ENCODE measurements around the gene ADCY2.

ADCY2 gene

GRCh38 chr5:7754490-7754889, 358.6 kb downstream of the ADCY2 start:
- DNase-seq (ENCODE audit: extremely low read depth, low read depth): no peak
- TF ChIP-seq CTCF (IDR thresholded peaks at IDR 0.05; ENCODE audit: low read depth, low read length, missing control alignments): no peak

DNA sequence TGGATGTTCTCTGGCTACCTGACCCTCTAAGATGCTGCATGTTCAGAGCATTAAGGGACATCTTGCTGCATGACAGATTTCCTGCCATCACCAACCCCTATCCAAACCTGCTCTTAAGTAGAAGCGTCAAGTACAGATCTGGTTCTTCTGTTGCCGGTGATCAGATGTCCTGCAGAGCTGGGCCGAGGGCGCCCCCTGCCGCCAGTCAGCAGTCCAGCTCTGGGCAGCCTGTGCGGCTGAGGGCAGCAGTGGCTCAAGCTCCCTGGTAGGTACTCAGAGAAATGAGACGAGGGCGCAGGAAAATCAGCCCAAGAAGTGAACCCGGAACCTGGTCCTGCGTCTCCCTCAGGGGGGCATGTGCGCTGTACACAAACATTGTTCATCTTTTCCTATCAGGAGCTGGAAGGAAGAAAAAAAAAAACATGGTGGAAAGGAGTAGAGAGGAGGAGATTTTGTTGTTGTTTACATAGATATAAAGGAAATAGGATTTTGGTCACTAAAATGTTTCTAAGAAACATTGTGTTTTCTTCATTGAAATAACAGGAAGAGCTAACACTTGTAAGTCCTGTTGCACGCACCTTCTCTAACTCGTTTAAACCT, 359.2 kb downstream of the ADCY2 start:
- H3K4me3 ChIP-seq (replicated peaks; ENCODE audit: low read depth, low read length): no peak overlapping the region
- peak; percentile 9 for DNase-seq (ENCODE audit: extremely low read depth, low read depth)
- TF ChIP-seq CTCF (IDR thresholded peaks at IDR 0.05; ENCODE audit: low read depth, low read length, missing control alignments): peak; percentile 91

More at GRCh38 chr5:7754490-7754889, 358.6 kb downstream of the ADCY2 start:
- no peak overlapping the region for H3K4me3 ChIP-seq (replicated peaks; ENCODE audit: low read depth, low read length)

- TF ChIP-seq CTCF (IDR thresholded peaks at IDR 0.05; ENCODE audit: low read depth, low read length, missing control alignments): no peak
- H3K4me3 ChIP-seq (replicated peaks; ENCODE audit: low read depth, low read length): no peak overlapping the region
- no peak for DNase-seq (ENCODE audit: extremely low read depth, low read depth)
Measured at GRCh38 chr5:7755958-7756357, 360.0 kb downstream of the ADCY2 start.

DNA sequence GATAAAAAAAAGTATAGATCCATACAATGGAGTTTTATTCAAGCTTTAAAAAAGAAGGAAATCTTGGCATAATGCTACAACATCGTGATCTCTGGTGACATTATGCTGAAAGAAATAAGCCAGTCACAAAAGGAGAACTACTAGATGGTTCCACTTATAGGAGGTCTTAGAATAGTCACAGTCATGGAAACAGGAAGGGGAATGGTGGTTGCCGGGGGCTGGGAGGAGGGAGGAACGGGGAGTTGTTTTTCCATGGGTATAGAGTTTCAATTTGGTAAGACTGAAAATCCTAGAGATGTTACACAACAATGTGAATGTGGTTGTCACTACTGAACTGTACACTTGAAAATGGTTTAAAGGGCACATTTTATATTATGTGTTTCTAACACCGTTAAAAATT, 360.5 kb downstream of the ADCY2 start:
- TF ChIP-seq CTCF (IDR thresholded peaks at IDR 0.05; ENCODE audit: low read depth, low read length, missing control alignments): no peak
- no peak overlapping the region for H3K4me3 ChIP-seq (replicated peaks; ENCODE audit: low read depth, low read length)
- no peak for DNase-seq (ENCODE audit: extremely low read depth, low read depth)

- H3K4me3 ChIP-seq (replicated peaks; ENCODE audit: low read depth, low read length): no peak overlapping the region
- TF ChIP-seq CTCF (IDR thresholded peaks at IDR 0.05; ENCODE audit: low read depth, low read length, missing control alignments): no peak
- DNase-seq (ENCODE audit: extremely low read depth, low read depth): peak; percentile 10
Measured at GRCh38 chr5:7759257-7759871, 363.4 kb downstream of the ADCY2 start.

- no peak for TF ChIP-seq CTCF (IDR thresholded peaks at IDR 0.05; ENCODE audit: low read depth, low read length, missing control alignments)
- no peak for DNase-seq (ENCODE audit: extremely low read depth, low read depth)
Measured at GRCh38 chr5:7759951-7760580, 364.1 kb downstream of the ADCY2 start.

More at GRCh38 chr5:7759951-7760580, 364.1 kb downstream of the ADCY2 start:
- no peak overlapping the region for H3K4me3 ChIP-seq (replicated peaks; ENCODE audit: low read depth, low read length)
